Measurements from ENCODE around the gene PYGL. TPM values are rescaled to one million over a fixed set of nuclear protein-coding genes. Genes with fewer than 3 reads are reported as not detected.

The PYGL gene
- polyA plus RNA-seq, 1 of the 3 experiments (the other 2 are of a cell fraction), result 60.2 TPM

DNA sequence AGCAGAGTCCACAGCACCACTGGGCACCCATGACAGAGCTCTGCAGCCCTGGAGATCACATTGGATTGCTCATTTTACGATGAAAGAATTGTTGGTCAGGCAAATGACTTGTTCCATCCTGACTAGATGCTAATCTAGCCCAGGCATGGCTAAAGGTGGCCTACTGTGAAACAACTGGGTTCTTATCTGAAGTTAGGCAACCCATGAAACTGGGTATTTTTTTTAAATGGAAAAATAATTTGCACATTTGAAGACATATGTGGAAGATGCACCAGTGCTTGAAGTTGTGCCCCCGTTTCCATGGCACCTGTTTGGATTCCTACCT is 8.3 kb downstream of the PYGL start:
- Histone ChIP-seq H3K9ac (no peak overlapping the region), H3K9me2 (no peaks in the 10 kb centered on the region), H3K4me2 (no peak overlapping the region), H3K27me3 (ENCODE audit: insufficient read depth) (no peaks in the 10 kb centered on the region), H3K36me3 (replicated peaks in 1 of 2; ENCODE audit: control insufficient read depth in 1 of 2, insufficient read depth in 2 of 2, low read length in 1 of 2) (peaks cover 7 to 24% of the 10 kb centered on the region in 2 experiments), H3K4me1 (ENCODE audit: control insufficient read depth in 1 of 2, insufficient read depth in 2 of 2, low read depth in 1 of 2, low read length in 1 of 2) (peaks cover 0 to 6% of the 10 kb centered on the region in 2 experiments; a peak in 2 of 4 replicates), H4K20me1 (ENCODE audit: insufficient read depth) (no peaks in the 10 kb centered on the region), H3K4me3 (ENCODE audit: low read depth in 2 of 2, low read length in 1 of 2) (no peak overlapping the region), H3F3A (replicated peaks; ENCODE audit: insufficient read depth) (peaks cover 13% of the 10 kb centered on the region), H2AFZ (ENCODE audit: low read depth) (no peak overlapping the region), H3K79me2 (ENCODE audit: insufficient read depth) (no peaks in the 10 kb centered on the region), H3K9me3 (no peaks in the 10 kb centered on the region), H3K27ac (ENCODE audit: low read depth in 2 of 2, low read length in 1 of 2) (no peak overlapping the region)
- TF ChIP-seq EP300 (IDR thresholded peaks at IDR 0.05; ENCODE audit: borderline replicate concordance in 1 of 2, low read depth in 1 of 2, low read length in 1 of 2), result no peak
- TF ChIP-seq REST (IDR thresholded peaks at IDR 0.05; ENCODE audit: low read depth, low read length), result no peak
- TF ChIP-seq ELF1 (IDR thresholded peaks at IDR 0.05), result no peak
- no peak for DNase-seq
- CTCF ChIA-PET, result interaction anchor here (1.5 kb wide), 1 partner anchor 158 kb away, joined by 3 read pairs; no protein-coding TSS in a partner anchor
- POLR2A ChIA-PET, result no interaction called here
- WGBS (ENCODE audit: low lambda C conversion rate), result 57% methylated on average over 2 of the region's 2 CpGs

GRCh38 chr14:50935126-50936015 is 8.9 kb downstream of the PYGL start:
- no peak for DNase-seq
- H3F3A ChIP-seq (replicated peaks; ENCODE audit: insufficient read depth), result peaks cover 11% of the 10 kb centered on the region
- TF ChIP-seq TAF1 (IDR thresholded peaks at IDR 0.05; ENCODE audit: borderline replicate concordance, low read depth, low read length) (no peak), REST (IDR thresholded peaks at IDR 0.05; ENCODE audit: low read depth, low read length) (no peak), TEAD4 (IDR thresholded peaks at IDR 0.05; ENCODE audit: borderline replicate concordance, insufficient read depth) (no peak), YY1 (IDR thresholded peaks at IDR 0.05; ENCODE audit: low read depth) (no peak)
- TF ChIP-seq, protein P1, sequence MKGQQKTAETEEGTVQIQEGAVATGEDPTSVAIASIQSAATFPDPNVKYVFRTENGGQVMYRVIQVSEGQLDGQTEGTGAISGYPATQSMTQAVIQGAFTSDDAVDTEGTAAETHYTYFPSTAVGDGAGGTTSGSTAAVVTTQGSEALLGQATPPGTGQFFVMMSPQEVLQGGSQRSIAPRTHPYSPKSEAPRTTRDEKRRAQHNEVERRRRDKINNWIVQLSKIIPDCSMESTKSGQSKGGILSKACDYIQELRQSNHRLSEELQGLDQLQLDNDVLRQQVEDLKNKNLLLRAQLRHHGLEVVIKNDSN (IDR thresholded peaks at IDR 0.05; ENCODE audit: borderline replicate concordance, low read depth), result no peak
- H3K9me2 ChIP-seq, result no peaks in the 10 kb centered on the region
- peaks cover 12 to 30% of the 10 kb centered on the region in 2 experiments for H3K36me3 ChIP-seq (replicated peaks in 1 of 2; ENCODE audit: control insufficient read depth in 1 of 2, insufficient read depth in 2 of 2, low read length in 1 of 2)
- H3K27ac ChIP-seq (ENCODE audit: low read depth in 2 of 2, low read length in 1 of 2), result no peak overlapping the region
- H3K9ac ChIP-seq, result no peak overlapping the region
- CTCF ChIA-PET, result no interaction called here
- no peak overlapping the region for H3K4me2 ChIP-seq
- no peaks in the 10 kb centered on the region for H3K79me2 ChIP-seq (ENCODE audit: insufficient read depth)
- POLR2A ChIA-PET, result no interaction called here
- H3K4me1 ChIP-seq (ENCODE audit: control insufficient read depth in 1 of 2, insufficient read depth in 2 of 2, low read depth in 1 of 2, low read length in 1 of 2), result peaks cover 0 to 6% of the 10 kb centered on the region in 2 experiments; a peak in 2 of 4 replicates
- WGBS (ENCODE audit: low lambda C conversion rate), result 67% methylated on average over 5 of the region's 5 CpGs
- no peak overlapping the region for H3K4me3 ChIP-seq (ENCODE audit: low read depth in 2 of 2, low read length in 1 of 2)
- H3K27me3 ChIP-seq (ENCODE audit: insufficient read depth), result no peaks in the 10 kb centered on the region
- no peaks in the 10 kb centered on the region for H3K9me3 ChIP-seq
- H2AFZ ChIP-seq (ENCODE audit: low read depth), result no peak overlapping the region
- H4K20me1 ChIP-seq (ENCODE audit: insufficient read depth), result no peaks in the 10 kb centered on the region

All from SK-N-SH (cell line).